ENCODE measurements around the gene ELP1.

- TF ChIP-seq EZH2 (IDR thresholded peaks at IDR 0.05; ENCODE audit: low read length, missing control alignments): no peak
- TF ChIP-seq CTCF (conservative IDR thresholded peaks at IDR 0.05 in 1 of 2, IDR thresholded peaks at IDR 0.05 in 1 of 2; ENCODE audit: low read depth in 1 of 2, low read length in 2 of 2): no peak
Measured at GRCh38 chr9:108900176-108900575, 33.7 kb downstream of the ELP1 start.

All from fibroblast of lung (primary cell).